ENCODE data around the gene PEX1.

GRCh38 chr7:92464515-92464914 is 63.8 kb downstream of the PEX1 start:
- TF ChIP-seq CTCF (IDR thresholded peaks at IDR 0.05) = no peak
- TF ChIP-seq EP300 (IDR thresholded peaks at IDR 0.05) = no peak
- TF ChIP-seq POLR2A (IDR thresholded peaks at IDR 0.05) = no peak
